PFSK-1 (cell line): ENCODE measurements around the gene C10orf62.

Experiments used
- FOXP2 ChIP-seq: optimal IDR thresholded peaks from 2 replicates; pipeline ENCODE3; 2011; ENCODE audit warnings: borderline replicate concordance, control low read depth, inconsistent platforms; ENCODE audit not compliant: insufficient read depth; ENCODE audit errors: extremely low read length, extremely low read depth
- POLR2AphosphoS5 ChIP-seq: IDR thresholded peaks from 2 replicates; pipeline ENCODE4 v1.6.1; 2012; ENCODE audit warnings: low read depth, mild to moderate bottlenecking, control low read depth, low read length, moderate library complexity
- REST ChIP-seq, 2 experiments: IDR thresholded peaks; 2 replicates each; pipeline versions ENCODE4 v1.6.1 to v1.8.0; 2011 to 2012; ENCODE audit warnings: low read depth in 2 of 2, low read length in 2 of 2, control low read depth in 1 of 2, inconsistent platforms in 1 of 2, mild to moderate bottlenecking in 1 of 2, moderate library complexity in 1 of 2; ENCODE audit not compliant: insufficient read depth in 1 of 2
- SIN3A ChIP-seq: IDR thresholded peaks from 2 replicates; pipeline ENCODE4 v1.6.1; 2012; ENCODE audit warnings: mild to moderate bottlenecking, low read length, moderate library complexity, borderline replicate concordance; ENCODE audit not compliant: insufficient read depth
- TAF1 ChIP-seq: IDR thresholded peaks from 2 replicates; pipeline ENCODE4 v1.6.1; 2012; ENCODE audit warnings: low read length, control low read depth, borderline replicate concordance; ENCODE audit not compliant: insufficient read depth

The C10orf62 gene

GRCh38 chr10:97572214-97572989 lies 17.1 kb upstream of the C10orf62 start, which contains the start of gene ANKRD2:
TSS of gene ANKRD2 (plus strand) at chr10:97572779. CDS start at chr10:97572789, 10 bp downstream.
- peak; percentile 61 for TF ChIP-seq FOXP2
- no peak for TF ChIP-seq TAF1

- TF ChIP-seq POLR2AphosphoS5 (no peak), TAF1 (no peak), FOXP2 (no peak), REST (IDR thresholded peaks at IDR 0.05; ENCODE audit: insufficient read depth in 1 of 2, low read depth in 2 of 2, low read length in 2 of 2) (no peak), SIN3A (no peak)
Observed at GRCh38 chr10:97573021-97573420, 16.5 kb upstream of the C10orf62 start.

DNA sequence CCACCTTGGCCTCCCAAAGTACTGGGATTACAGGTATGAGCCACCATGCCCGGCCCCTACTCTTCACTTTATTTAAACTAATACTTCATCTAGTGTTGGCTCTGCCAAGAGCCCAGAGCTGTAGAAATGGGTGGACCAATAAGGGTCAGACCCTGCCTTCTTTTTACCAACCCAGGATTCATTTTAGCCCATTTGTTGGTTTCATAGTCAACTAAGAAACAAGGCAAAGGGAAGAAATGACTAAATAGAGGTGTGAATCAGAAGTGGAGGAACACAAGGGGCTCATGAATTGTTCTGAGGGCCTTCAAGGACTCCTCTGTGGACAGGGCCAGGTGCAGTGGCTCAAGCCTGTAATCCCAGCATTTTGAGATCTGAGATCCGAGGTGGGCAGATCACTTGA lies 15.8 kb upstream of the C10orf62 start:
- TF ChIP-seq POLR2AphosphoS5 (no peak), TAF1 (no peak)

GRCh38 chr10:97574374-97575126 lies 15.0 kb upstream of the C10orf62 start:
- TF ChIP-seq POLR2AphosphoS5 (no peak), TAF1 (no peak), SIN3A (no peak), FOXP2 (no peak), REST (IDR thresholded peaks at IDR 0.05; ENCODE audit: insufficient read depth in 1 of 2, low read depth in 2 of 2, low read length in 2 of 2) (no peak)

DNA sequence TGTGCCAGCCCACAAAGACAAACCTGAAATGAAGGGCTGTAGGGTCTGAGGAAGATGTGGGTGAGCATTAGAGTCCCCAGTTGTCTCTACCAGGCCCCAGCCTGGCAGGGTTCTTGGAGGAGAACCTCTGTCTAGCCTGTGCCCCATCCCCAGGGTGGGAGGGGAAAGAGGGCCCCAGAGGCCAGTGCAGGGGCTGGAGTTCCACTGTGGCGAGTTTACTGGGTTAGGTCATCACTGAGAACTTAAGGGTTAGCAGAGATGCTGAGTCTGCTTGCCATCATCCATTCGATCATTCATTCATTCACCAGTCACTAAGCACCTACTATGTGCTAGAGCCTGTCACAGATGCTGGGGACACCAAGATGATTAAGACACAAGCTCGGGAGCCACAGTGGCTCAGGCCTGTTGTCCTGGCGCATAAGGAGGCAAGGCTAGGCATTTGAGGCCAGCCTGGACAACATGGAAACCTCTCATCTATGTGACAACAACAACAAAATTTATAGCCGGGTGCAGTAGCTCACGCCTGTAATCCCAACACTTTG lies 14.3 kb upstream of the C10orf62 start:
- no peak for TF ChIP-seq REST (IDR thresholded peaks at IDR 0.05; ENCODE audit: insufficient read depth in 1 of 2, low read depth in 2 of 2, low read length in 2 of 2)
- TF ChIP-seq POLR2AphosphoS5 = no peak
- TF ChIP-seq SIN3A = no peak
- no peak for TF ChIP-seq FOXP2
- no peak for TF ChIP-seq TAF1

DNA sequence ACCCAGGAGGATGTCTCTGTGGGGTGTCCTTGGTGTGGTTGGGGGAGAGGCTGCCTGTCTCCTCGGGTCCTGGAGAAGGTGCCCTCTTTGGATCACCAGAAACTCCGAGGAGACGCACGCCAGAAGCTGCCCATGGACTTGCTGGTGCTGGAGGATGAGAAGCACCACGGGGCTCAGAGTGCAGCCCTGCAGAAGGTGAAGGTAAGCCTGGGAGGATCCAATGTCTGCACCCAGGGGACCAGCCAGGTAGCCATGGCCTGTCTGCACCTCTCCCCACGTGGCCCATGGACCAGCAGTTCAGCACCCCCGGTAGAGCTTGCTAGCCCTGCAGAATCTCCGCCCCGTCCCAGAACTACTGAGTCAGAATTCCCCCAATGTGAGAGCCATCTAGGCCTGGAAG lies 11.8 kb upstream of the C10orf62 start:
- no peak for TF ChIP-seq TAF1
